ENCODE measurements around the gene GINS3. TPM values are rescaled to one million over a fixed set of nuclear protein-coding genes. Genes with fewer than 3 reads are reported as not detected.

GINS3 gene
- total RNA-seq, 2 experiments from 2014 or later, result 25.9 to 26.9 TPM

DNA sequence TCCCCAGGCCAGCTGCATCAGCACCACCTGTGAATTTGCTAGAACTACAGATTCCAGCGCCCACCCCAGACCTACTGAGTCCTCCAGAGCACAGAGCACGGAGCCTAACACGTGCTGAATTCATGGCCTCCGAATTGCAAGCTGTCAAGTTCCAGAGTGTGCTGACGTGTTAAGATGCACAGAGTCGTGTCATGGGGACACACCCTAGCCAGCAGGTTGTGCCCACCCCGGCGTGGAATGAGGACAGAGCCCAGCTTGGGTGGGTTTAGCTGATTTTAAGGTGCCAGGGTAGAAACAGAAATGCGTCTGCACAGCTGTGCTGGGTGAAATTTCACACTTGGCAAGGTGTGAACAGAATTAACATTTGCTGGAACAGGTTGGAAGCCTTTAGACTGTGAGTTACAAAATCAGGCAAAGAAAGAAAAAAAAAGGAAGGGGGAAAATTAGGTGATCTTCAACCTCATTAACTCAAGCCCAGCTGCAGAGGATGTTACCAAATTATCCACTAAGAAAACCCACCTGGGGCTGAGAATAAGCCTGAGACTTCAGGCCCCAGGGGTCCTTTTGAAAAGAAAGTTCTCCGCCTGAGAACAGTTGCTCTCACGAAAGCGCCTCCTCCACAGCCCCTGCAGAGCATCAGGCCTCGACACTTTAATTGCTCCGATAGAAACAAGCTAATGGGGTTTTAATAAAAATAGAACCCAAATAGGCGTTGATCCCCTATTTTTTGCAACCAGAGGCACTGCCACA, 27.1 kb downstream of the GINS3 start:
- CTCF ChIA-PET, result no interaction called here
- POLR2A ChIA-PET, result no interaction called here

DNA sequence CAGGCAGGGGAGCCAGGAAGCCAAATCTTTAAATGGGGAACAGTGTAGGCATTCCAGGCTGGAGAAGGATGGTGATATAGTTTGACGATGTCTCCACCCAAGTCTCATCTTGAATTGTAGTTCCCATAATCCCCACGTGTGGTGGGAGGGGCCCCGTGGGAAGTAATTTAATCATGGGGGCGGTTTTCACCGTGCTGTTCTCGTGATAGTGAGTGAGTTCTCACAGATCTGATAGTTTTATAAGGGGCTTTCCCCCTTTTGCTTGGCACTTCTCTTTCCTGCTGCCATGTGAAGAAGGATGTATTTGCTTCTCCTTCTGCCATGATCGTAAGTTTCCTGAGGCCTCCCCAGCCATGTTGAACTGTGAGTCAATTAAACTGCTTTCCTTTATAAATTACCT, 28.8 kb downstream of the GINS3 start:
- POLR2A ChIA-PET, result no interaction called here
- CTCF ChIA-PET, result no interaction called here

DNA sequence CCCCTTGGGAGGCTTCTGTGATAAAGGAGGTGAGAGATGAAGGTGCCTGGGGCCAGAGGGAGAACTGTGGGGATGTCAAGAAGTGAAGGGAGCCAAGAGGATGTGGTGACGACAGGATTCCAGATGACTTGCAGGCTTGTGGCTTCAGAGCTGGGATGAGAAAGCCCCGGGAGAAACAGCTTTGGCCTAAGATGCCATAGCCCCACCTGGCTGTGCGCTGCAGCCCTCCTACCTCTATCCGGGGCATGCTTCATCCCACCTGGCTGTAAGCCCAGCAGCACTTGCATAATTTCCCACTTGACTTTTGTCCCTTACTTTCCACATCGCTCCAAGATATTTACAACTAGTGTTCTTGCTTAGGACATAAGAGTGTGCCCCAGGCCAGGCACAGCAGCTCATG, 29.3 kb downstream of the GINS3 start:
- CTCF ChIA-PET, result no interaction called here
- POLR2A ChIA-PET, result no interaction called here

DNA sequence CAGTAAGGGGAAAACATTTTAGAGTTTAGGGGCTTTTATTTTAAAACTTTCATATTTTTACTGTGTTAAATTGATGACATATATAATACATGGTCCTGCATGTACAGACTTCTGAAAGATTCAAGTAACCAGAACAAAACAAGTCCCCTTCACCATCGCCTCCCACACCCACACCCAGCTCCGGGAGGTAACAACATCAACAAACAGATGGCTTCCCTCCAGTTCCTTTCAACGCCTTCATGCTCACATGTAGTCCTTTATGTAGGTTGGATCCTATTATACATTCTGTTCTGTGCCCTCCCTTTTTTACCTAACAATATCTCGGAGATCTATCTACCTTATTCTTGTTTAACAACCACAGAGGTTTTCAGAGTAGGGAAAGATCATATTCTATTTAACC, 30.5 kb downstream of the GINS3 start:
- ChIA-PET POLR2A (no interaction called here), CTCF (no interaction called here)

DNA sequence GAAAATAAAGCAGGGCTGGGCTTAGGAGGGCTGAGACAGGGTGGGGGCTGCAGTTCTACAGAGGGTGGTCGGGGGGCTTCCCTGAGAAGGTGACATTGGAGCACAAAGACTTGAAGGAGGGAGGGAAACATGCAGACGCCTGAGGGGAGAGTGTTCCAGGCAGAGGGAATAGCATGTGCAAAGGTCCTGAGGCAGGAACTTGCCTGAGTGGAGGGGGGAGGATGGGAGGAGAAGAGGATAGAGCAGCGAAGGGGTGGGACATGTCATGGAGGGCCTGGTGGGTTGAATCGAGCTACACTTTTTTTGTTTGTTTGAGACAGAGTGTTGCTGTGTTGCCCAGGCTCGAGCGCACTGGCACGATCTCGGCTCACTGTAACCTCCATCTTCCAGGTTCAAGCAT, 33.0 kb downstream of the GINS3 start:
- POLR2A ChIA-PET, result no interaction called here
- CTCF ChIA-PET, result no interaction called here

DNA sequence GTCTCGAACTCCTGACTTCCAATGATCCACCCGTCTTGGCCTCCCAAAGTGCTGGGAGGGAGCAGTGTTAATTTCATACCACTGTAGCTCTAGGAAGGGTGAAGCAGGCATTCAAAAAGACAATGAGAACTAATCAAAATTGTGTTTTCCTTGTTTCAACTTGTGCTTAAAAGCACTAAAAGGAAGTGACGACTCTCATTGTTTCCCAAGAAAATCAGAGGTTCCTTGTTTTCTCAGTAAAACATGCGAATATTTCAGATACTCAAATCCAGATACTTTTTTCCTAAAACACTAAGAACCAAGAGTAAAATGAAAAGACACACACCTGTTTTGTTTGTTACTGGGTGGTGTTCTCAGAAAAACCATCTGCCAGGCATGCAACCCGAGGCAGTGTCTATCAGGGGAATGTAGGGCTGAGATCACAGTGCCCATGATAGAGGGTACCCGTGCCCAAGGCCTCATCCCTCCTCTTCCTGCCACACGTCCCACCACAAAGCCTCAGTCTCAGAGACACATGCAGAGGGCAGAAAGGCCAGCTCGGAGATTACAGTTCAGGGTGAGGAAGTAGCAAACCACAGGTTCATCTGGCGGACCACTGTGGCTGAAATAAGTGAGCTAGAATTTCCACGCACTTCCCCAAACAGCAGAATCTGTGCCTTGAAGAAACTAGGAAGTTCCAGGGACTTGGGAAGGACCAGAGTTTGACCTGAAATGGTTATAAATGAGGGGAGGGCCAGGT, 33.7 kb downstream of the GINS3 start:
- CTCF ChIA-PET, result no interaction called here
- POLR2A ChIA-PET, result no interaction called here

DNA sequence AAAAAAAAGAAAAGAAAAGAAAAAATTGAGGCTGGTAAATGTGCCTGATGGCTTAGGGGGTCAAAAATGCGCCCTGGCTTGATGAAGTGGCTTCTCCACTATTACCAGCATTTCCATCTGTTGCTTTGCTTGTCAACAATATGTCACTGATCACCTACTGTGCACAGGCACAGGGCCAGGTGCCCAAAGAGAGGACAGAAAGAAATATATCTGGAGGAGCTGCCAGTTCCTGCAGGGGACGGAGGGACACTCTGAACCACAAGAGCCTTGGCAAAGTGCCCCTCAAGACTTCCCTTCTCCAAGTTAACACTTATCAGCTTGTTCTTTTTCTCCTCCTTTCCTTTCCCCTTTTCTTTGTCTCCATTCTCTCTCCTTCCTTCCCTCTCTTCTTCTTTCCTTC, 34.7 kb downstream of the GINS3 start:
- ChIA-PET POLR2A (no interaction called here), CTCF (no interaction called here)

DNA sequence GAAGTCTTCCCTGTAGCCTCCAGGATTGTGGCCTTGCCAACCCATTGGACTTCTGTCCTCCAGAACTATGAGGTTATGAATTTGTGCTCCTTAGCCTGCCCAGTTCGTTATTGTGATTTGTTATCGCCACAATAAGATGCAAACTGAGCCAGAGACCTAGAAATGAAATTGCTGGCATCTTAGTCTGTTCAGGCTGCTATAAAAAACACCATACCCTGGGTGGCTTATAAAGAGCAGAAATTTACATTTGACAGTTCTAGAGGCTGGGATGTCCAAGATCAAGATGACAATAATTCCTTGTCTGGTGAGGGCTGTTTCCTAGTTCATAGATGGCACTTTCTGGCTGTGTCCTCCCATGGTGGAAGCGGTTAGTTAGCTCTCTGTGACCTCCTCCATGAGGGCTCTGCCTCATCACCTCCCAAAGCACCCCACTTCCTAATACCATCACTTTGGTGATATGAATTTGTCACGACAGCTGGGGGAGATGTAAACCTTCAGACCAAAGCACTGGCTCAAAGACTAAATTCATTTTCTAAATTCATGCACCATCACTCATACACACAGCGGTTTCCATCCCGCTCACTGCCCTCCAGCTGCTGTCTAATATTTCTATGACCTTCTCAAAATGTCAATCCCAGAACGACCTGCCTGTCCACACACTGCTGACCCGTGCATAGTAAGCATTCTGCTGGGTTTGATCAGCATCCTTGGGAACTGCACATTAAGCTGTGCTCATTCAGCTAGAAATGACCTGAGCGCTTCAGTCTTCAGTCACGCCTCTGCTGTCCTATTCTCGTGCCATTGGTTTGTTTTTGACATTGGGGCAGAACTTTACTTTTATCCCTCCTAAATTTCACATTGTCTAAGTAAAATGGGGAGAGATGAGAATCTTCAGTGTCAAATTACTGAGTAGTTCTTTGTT, 36.6 kb downstream of the GINS3 start:
- CTCF ChIA-PET, result no interaction called here

DNA sequence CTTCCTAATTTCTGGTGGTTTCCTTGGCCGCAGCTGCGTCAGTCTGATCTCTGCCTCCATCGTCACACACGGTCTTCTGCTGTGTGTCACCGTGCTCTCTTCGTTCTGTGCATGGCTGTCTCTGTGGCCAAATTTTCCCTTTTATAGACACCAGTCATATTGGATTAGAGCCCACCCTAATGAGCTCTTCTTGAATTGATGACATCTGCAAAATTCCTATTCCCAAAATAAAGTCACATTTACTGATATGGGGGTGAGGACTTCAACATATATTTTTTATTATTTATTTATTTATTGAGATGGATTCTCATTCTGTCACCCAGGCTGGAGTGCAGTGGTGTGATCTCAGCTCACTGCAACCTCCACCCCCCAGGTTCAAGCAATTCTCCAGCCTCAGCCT, 38.4 kb downstream of the GINS3 start:
- ChIA-PET POLR2A (no interaction called here), CTCF (no interaction called here)

More for the DNA sequence above, 36.6 kb downstream of the GINS3 start:
- POLR2A ChIA-PET, result no interaction called here

DNA sequence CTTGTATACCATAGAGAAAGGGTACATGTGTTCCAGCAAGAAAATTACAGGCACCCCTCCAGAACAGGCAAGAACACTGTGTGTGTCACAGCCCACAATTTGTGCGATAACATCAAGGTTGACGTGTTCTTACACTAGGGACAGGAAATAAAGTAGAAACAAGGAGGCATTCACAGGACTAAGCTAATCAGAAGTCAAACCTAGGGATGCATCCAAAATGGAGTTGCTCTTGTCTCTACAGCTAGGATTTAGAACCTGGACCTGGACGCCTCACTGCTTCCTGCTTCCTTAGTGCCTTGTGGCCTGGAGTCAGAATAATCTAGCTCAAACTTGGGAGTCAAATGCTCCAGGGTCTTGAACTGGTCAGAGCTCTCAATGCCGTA, 41.3 kb downstream of the GINS3 start:
- CTCF ChIA-PET, result no interaction called here

DNA sequence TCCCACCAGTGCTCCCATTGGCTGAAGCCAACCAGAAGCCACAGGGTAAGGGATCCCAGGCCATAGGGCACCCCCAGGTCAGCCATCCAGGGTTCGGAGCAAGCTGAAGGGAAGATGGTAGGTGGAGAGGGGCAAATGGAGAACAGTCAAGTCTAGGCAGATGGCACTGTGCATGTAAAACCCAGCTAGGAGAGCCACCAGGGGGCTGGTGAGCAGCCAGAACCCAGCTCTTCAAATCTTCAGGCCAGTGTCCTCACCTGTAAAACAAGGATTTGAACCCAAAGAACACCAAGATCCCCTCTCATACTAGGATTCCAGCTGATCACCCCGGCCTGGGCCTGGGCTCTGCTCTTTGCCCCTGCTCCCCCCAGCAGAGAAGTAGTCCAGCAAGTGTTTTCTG, 43.5 kb downstream of the GINS3 start:
- POLR2A ChIA-PET, result no interaction called here
- CTCF ChIA-PET, result no interaction called here

More for the DNA sequence above, 41.3 kb downstream of the GINS3 start:
- POLR2A ChIA-PET, result no interaction called here

DNA sequence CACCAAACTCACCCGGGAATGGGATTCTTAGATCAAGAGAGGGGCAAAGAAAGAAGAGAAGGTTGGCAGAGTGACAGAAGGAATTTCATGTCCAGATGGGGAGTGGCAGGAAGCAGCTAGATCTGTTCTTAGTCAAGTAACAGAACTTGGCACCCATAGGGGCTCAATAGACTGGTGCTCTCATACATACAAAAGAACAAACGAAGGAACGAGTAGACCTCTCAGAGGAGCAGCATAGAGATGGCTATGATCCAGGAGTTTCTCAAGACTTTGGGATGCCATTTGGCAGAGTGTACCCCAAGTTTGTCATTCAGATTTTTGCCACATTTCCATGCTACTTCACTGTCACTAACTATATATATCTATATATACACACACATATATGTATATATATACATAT, 47.9 kb downstream of the GINS3 start:
- CTCF ChIA-PET, result interaction anchor here (1.5 kb wide), 1 partner anchor 47 kb away, joined by 4 read pairs; no protein-coding TSS in a partner anchor
- POLR2A ChIA-PET, result no interaction called here

DNA sequence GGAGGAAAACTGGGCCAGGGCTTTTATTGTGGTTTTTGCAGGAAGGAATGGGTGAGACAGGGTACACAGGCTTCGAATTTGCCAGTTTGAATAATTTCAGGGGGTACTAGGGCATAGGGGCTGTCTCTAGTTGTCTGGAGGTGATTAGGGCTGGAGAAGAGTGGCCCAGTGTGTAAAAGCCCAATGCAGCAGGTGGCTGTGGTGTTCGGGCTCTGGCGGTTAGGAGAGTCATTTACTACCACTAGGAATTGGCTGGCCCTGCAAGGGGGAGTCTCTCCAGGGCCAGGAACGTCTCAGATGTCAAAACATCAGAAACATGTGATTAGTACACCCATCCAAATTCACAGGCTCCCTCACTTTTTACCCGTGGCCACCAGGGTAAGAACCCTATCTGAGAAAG, 50.3 kb downstream of the GINS3 start:
- ChIA-PET POLR2A (no interaction called here), CTCF (no interaction called here)

DNA sequence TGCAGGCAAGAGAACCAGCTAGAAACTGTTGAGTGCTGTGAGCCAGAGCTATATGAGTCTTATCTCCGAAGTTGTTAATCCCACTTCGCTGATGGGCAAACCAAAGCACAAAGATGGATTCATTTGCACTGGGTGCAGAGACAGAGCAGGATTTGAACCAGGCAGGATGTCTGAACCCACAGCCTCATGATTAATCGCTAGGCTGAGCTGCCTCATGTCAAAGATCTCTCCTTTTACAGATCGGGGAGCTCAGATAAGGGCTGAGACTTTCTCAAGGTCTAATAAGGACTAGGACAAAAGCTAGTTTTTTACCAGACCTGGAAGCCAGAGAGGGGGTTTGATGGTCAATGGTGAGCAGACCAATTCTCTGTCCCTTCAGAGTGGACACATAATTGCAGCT, 51.5 kb downstream of the GINS3 start:
- POLR2A ChIA-PET, result interaction anchor here (0.7 kb wide), 1 partner anchor 51 kb away, joined by 3 read pairs; the partner anchor contains the start of gene GINS3
- CTCF ChIA-PET, result no interaction called here

DNA sequence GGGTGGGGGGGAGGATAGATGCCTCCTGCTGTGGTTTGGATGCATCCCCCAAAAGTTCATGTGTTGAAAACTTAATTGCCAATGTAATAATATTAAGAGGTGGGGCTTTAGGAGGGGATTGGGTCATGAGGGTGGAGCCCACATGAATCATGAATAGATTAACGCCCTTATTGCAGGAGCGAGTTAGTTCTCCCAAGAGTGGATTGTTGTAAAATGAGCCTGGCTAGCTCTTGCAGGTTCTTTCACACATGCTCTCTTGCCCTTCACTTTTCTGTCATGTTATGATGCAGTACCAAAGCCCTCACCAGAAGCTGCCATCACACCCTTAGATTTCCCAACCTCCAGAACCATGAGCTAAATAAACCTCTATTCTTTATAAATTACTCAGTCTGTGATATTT, 52.0 kb downstream of the GINS3 start:
- CTCF ChIA-PET, result no interaction called here
- POLR2A ChIA-PET, result interaction anchor here (0.7 kb wide), 1 partner anchor 52 kb away, joined by 3 read pairs; the partner anchor contains the start of gene GINS3

DNA sequence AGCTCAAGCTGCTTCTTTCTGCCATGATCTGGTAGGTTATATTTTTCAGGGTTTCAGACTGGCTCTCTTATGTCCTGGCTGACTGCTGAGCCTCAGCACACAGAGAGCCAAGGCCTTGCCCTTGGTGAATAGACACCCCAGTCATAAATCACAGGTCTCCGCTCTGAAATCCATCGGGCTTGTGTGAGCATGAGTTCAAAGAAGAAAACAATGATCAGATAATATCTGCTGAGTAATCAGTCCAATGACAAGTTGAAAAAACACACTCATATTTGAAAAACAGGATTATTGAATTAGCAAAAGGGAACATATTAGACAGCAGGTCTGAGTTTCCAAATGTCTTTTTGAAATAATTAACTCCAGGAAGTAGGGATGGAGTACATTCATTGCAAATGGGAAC, 56.6 kb downstream of the GINS3 start:
- POLR2A ChIA-PET, result no interaction called here
- CTCF ChIA-PET, result no interaction called here

DNA sequence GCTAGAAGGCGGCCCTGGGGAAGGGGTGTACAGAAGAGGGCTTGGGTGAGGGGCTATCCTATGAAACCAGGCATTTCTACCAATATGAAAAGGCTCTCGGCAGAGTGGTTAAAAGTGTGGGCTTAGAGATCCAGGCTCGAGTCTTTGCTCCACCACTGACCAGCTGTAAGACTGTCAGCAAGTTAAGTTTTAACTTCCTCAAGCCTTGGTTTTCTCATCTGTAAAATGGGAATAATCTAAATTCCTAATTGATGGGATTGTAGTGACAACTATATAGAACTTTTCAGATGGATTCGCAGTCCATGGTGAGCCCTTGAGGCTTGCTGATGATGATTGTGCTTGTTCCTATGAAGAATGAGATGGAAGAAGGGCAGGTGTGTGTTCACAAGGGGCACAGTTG, 57.0 kb downstream of the GINS3 start:
- CTCF ChIA-PET, result no interaction called here
- POLR2A ChIA-PET, result no interaction called here

DNA sequence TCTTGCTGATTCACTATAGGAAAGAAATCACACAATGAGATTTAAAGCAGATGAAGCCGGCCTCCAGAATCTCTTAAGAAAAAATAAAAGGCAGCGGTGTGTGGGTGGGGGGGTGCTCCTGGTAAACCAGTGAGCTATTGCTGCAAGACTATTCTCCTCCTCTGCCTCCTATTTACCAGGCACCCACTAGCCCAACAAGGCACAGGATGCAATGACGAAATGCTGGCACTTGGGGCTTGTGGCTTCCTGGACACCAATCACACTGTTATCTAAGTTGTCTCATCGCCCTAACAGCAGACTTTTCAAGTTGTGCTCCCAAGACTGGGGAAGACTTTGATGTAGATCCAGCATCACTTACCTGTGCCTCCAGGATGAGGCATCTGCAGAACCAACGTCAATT, 57.5 kb downstream of the GINS3 start:
- ChIA-PET CTCF (no interaction called here), POLR2A (no interaction called here)

DNA sequence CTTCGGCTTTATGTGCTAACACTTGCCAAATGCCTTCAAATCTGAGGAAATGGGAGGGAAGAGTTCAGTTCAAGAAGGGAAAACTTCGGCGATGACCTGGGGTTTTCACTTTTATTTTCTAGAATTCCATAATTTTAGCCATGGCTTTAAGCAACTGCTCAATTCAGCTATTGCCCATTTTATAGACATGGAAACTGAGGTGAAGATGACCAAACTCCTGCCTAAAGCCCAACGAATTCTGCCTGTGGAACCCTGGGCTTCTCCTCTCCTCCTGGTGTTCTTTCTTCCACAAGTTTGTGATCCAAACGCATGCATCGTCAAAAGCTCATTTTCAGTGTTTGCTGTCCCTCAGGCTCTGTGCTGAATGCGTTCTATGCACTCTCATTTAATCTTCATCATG, 58.3 kb downstream of the GINS3 start:
- ChIA-PET CTCF (no interaction called here), POLR2A (no interaction called here)

DNA sequence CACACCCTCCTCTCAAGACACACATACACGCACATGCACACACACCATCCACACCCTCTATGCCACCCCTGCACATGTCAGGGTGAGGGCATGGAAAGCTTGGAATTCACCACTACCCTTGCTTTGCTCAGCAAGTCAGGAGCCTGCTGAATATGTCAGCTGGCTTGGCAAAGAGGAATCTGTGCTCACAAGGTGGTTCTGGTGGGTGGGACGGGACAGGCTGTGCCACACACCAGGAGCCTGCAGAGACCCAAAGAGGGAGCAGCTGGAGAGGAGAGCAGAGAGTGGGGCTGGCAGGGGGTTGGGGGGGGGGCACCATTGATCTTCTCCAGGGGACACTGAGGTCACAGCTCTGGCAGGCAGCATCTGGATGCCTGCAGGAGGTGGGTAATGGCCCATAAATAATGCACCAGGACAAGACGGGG, 59.0 kb downstream of the GINS3 start:
- CTCF ChIA-PET, result no interaction called here
- POLR2A ChIA-PET, result no interaction called here

DNA sequence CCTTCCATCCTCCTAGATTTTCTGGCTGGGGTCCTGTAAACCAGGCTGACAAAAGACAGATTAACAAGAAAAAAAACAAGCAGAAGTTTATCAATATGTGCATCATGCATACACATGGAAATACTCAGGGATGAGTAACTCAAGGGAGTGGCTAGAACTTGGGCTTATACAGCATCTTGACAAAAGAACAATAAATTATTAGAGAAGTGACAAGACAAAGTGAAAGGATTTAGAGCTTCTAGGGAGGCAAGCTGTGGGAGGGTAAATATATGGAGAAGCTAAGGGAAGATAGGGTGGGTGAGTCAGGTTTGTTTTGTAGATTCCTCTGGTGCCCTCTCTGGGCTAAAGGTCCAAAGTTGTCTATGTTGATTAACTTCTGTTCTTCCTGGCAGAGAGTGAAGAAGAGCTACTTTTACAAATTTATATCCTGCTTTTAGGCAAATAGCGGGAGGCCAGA, 59.7 kb downstream of the GINS3 start:
- CTCF ChIA-PET, result no interaction called here

More for the DNA sequence above, 59.7 kb downstream of the GINS3 start:
- POLR2A ChIA-PET, result no interaction called here
